HCT116 (cell line): ENCODE results near the gene ART5. TPM values are rescaled to one million over a fixed set of nuclear protein-coding genes. Genes with fewer than 3 reads are reported as not detected.

Experiments
- ATAC-seq: fragments of 200-7000 bp; cut with Tn5 transposase; 2 replicates; pipeline ENCODE4 v1.9.1; 2020; ENCODE audit warnings: mild to moderate bottlenecking, moderate library complexity
- BruUV-seq: library from RNA; stranded (reverse); fragments of 400-500 nt; replicated peaks from 2 replicates; lab custom pipeline; 2021; lab: Mats Ljungman, UMichigan
- CTCF ChIA-PET: fragments of 300-600 bp; sonication (Branson Sonifier 250); formaldehyde crosslinking; loops from one replicate; lab custom pipeline; 2021; ENCODE audit warnings: antibody characterized with exemption; lab: Charles Lee
- POLR2A ChIA-PET: fragments of 300-600, 350-600 bp; sonication (Branson Sonifier 250); formaldehyde crosslinking; loops from one replicate; lab custom pipeline; 2021; ENCODE audit warnings: antibody characterized with exemption; lab: Charles Lee
- RAD21 ChIA-PET, 2 experiments: fragments of 300-600 bp; sonication (Branson Sonifier 250); formaldehyde crosslinking; loops; one replicate each; lab custom pipeline; 2023; ENCODE audit warnings: low total read pairs in 2 of 2; ENCODE audit not compliant: uncharacterized antibody in 2 of 2, unreplicated experiment in 2 of 2, low non-redundant PET in 1 of 2; lab: Charles Lee
- DNase-seq: peaks from one replicate; pipeline ENCODE4 v3.0.0-alpha.2; 2010; ENCODE audit warnings: low read depth, low spot score
- H2AFZ ChIP-seq: fragments of 200-600 bp; shearing (Covaris generic), sonication (generic); 2 replicates; pipeline ENCODE4 v1.6.1; 2017; ENCODE audit warnings: low read depth, mixed run types, mixed read lengths, antibody characterized with exemption, low read length; ENCODE audit not compliant: poor library complexity, severe bottlenecking
- H3K27ac ChIP-seq: 2 replicates; pipeline ENCODE4 v1.5.1; 2012; ENCODE audit warnings: low read depth, low read length
- H3K27me3 ChIP-seq: fragments of 200-600 bp; sonication (generic); 2 replicates; pipeline ENCODE4 v1.6.1; 2016; ENCODE audit warnings: mixed run types, low read length, mixed read lengths; ENCODE audit not compliant: insufficient read depth
- H3K36me3 ChIP-seq, 2 experiments: fragments of 200-500 bp in 1 of 2; fragments of 200-600 bp in 1 of 2; sonication (Bioruptor generic) in 1 of 2; sonication (generic) in 1 of 2; 2 replicates each; pipeline versions ENCODE4 v1.5.1 to v1.6.1; 2014 to 2016; ENCODE audit warnings: low read length in 2 of 2, inconsistent platforms in 1 of 2, mixed read lengths in 1 of 2, mixed run types in 1 of 2; ENCODE audit not compliant: insufficient read depth in 2 of 2, control insufficient read depth in 1 of 2
- H3K4me1 ChIP-seq, 2 experiments: fragments of 200-600 bp in 1 of 2; sonication (generic) in 1 of 2; 2 replicates each; pipeline versions ENCODE4 v1.5.1 to v1.6.1; 2012 to 2017; ENCODE audit warnings: low read length in 2 of 2, inconsistent platforms in 1 of 2, mild to moderate bottlenecking in 1 of 2, mixed read lengths in 1 of 2, mixed run types in 1 of 2, moderate library complexity in 1 of 2; ENCODE audit not compliant: insufficient read depth in 2 of 2, control insufficient read depth in 1 of 2
- H3K4me2 ChIP-seq: fragments of 200-600 bp; sonication (generic); 2 replicates; pipeline ENCODE4 v1.6.1; 2017; ENCODE audit warnings: mixed run types, low read length, mixed read lengths
- H3K4me3 ChIP-seq, 2 experiments: fragments of 200-600 bp in 1 of 2; sonication (generic) in 1 of 2; replicated peaks in 1 of 2; 2 replicates each; pipeline ENCODE4 v1.5.1; 2011 to 2016; ENCODE audit warnings: low read length in 2 of 2, control low read depth in 1 of 2, low read depth in 1 of 2, mild to moderate bottlenecking in 1 of 2, mixed read lengths in 1 of 2, mixed run types in 1 of 2
- H3K79me2 ChIP-seq: fragments of 200-600 bp; sonication (generic); 2 replicates; pipeline ENCODE4 v1.6.1; 2017; ENCODE audit warnings: mild to moderate bottlenecking, mixed run types, low read length, moderate library complexity, mixed read lengths; ENCODE audit not compliant: insufficient read depth
- H3K9ac ChIP-seq: fragments of 200-600 bp; sonication (generic); 2 replicates; pipeline ENCODE4 v1.6.1; 2016; ENCODE audit warnings: low read length, mixed read lengths
- H3K9me2 ChIP-seq: fragments of 200-600 bp; sonication (generic), shearing (Covaris generic); 2 replicates; pipeline ENCODE4 v1.6.1; 2017; ENCODE audit warnings: mixed run types, mild to moderate bottlenecking, moderate library complexity; ENCODE audit not compliant: insufficient read depth
- H3K9me3 ChIP-seq, 2 experiments: fragments of 200-500 bp in 1 of 2; fragments of 200-600 bp in 1 of 2; sonication (Bioruptor generic) in 1 of 2; sonication (generic) in 1 of 2; 2 replicates each; pipeline ENCODE4 v1.6.1; 2014 to 2017; ENCODE audit warnings: low read length in 2 of 2, mixed read lengths in 2 of 2, inconsistent platforms in 1 of 2, low read depth in 1 of 2, mild to moderate bottlenecking in 1 of 2, mixed run types in 1 of 2, moderate library complexity in 1 of 2; ENCODE audit not compliant: control insufficient read depth in 1 of 2, insufficient read depth in 1 of 2
- H4K20me1 ChIP-seq: fragments of 200-600 bp; sonication (generic), shearing (Covaris generic); 2 replicates; pipeline ENCODE4 v1.6.1; 2017; ENCODE audit warnings: mixed run types, mild to moderate bottlenecking, moderate library complexity; ENCODE audit not compliant: insufficient read depth
- ATF3 ChIP-seq: IDR thresholded peaks from 2 replicates; pipeline ENCODE4 v1.6.1; 2012
- CBX3 ChIP-seq: IDR thresholded peaks from 2 replicates; pipeline ENCODE4 v1.6.1; 2012; ENCODE audit warnings: low read depth
- CEBPB ChIP-seq: IDR thresholded peaks from 2 replicates; pipeline ENCODE4 v1.6.1; 2012; ENCODE audit warnings: low read depth
- CTCF ChIP-seq, 3 experiments: fragments of 200-600 bp in 1 of 3; sonication (generic) in 1 of 3; IDR thresholded peaks in 2 of 3; conservative IDR thresholded peaks in 1 of 3; 2 replicates each; pipeline ENCODE4 v1.5.1; 2012 to 2017; ENCODE audit warnings: low read depth in 2 of 3, low read length in 2 of 3, antibody characterized with exemption in 1 of 3, borderline replicate concordance in 1 of 3, control low read depth in 1 of 3, mild to moderate bottlenecking in 1 of 3, mixed read lengths in 1 of 3, mixed run types in 1 of 3, moderate library complexity in 1 of 3; ENCODE audit not compliant: insufficient read depth in 1 of 3
- EZH2 ChIP-seq: fragments of 200-600 bp; sonication (generic); IDR thresholded peaks from 2 replicates; pipeline ENCODE4 v1.6.1; 2017; ENCODE audit warnings: antibody characterized with exemption, mixed run types
- EZH2phosphoT487 ChIP-seq: fragments of 200-600 bp; IDR thresholded peaks from 2 replicates; pipeline ENCODE4 v1.6.1; 2018; ENCODE audit warnings: antibody characterized with exemption, borderline replicate concordance
- FOSL1 ChIP-seq: IDR thresholded peaks from 2 replicates; pipeline ENCODE4 v1.6.1; 2012; ENCODE audit warnings: low read depth
- MAX ChIP-seq: IDR thresholded peaks from 2 replicates; pipeline ENCODE4 v1.6.1; 2012
- POLR2AphosphoS5 ChIP-seq: IDR thresholded peaks from 2 replicates; pipeline ENCODE4 v1.6.1; 2011; ENCODE audit warnings: mild to moderate bottlenecking, low read depth, low read length, moderate library complexity
- REST ChIP-seq: IDR thresholded peaks from 2 replicates; pipeline ENCODE4 v1.6.1; 2012; ENCODE audit warnings: low read depth
- SIN3A ChIP-seq: IDR thresholded peaks from 2 replicates; pipeline ENCODE4 v1.6.1; 2012; ENCODE audit warnings: low read depth
- SP1 ChIP-seq: IDR thresholded peaks from 2 replicates; pipeline ENCODE4 v1.6.1; 2012; ENCODE audit warnings: low read depth
- SRF ChIP-seq: IDR thresholded peaks from 2 replicates; pipeline ENCODE4 v1.6.1; 2012; ENCODE audit warnings: low read depth
- TCF7L2 ChIP-seq: IDR thresholded peaks from 2 replicates; pipeline ENCODE4 v1.7.0; 2011; ENCODE audit warnings: borderline replicate concordance, inconsistent platforms; ENCODE audit not compliant: insufficient read depth, insufficient read length; ENCODE audit errors: extremely low read depth
- ZBTB33 ChIP-seq: IDR thresholded peaks from 2 replicates; pipeline ENCODE4 v1.6.1; 2011; ENCODE audit warnings: mild to moderate bottlenecking, low read length, moderate library complexity; ENCODE audit not compliant: insufficient replicate concordance; ENCODE audit errors: extremely low read depth
- ZFX ChIP-seq: fragments of 450-650 bp; IDR thresholded peaks from 2 replicates; pipeline ENCODE4 v1.6.1; 2017
- ZNF274 ChIP-seq: fragments of 200-500 bp; sonication (Bioruptor generic); IDR thresholded peaks from 2 replicates; pipeline ENCODE4 v1.6.1; 2014; ENCODE audit warnings: mild to moderate bottlenecking, low read depth, low read length, inconsistent platforms
- intact Hi-C: fragments of 100-400 bp; cut with micrococcal nuclease; formaldehyde crosslinking; loops from 2 replicates; pipeline ENCODE4 v1.10.0; 2022
- total RNA-seq: library from RNA; stranded (reverse); gene quantifications from one replicate; pipeline ENCODE4 v1.2.1, GENCODE V29; 2021; ENCODE audit not compliant: unreplicated experiment

The ART5 gene
- total RNA-seq, 1 experiment from 2014 or later = 5.6 TPM

- H3K4me3 ChIP-seq = no peak overlapping the region
- no TSS peak for BruUV-seq
- ChIA-PET POLR2A (no interaction called here), RAD21 (no interaction called here), CTCF (no interaction called here)
- no peak overlapping the region for H3K4me2 ChIP-seq
- no peaks in the 10 kb centered on the region for H3K9me2 ChIP-seq
- H3K27me3 ChIP-seq = no peaks in the 10 kb centered on the region
- no peaks in the 10 kb centered on the region for H3K9me3 ChIP-seq
- H3K27ac ChIP-seq = no peak overlapping the region
- DNase-seq (no peak), ATAC-seq (no peak)
- TF ChIP-seq TCF7L2 = no peak
- no peak for TF ChIP-seq CBX3
- no peak for TF ChIP-seq POLR2AphosphoS5
- TF ChIP-seq ZNF274 = no peak
- no peak for TF ChIP-seq CTCF (IDR thresholded peaks at IDR 0.05 in 2 of 3, conservative IDR thresholded peaks at IDR 0.05 in 1 of 3; ENCODE audit: borderline replicate concordance in 1 of 3, insufficient read depth in 1 of 3, low read depth in 2 of 3, low read length in 2 of 3)
- TF ChIP-seq SP1 = no peak
- TF ChIP-seq ZBTB33 = no peak
- no peak for TF ChIP-seq FOSL1
- no peak for TF ChIP-seq REST
- TF ChIP-seq ATF3 = no peak
- no peak for TF ChIP-seq SRF
- TF ChIP-seq ZFX = no peak
- TF ChIP-seq SIN3A = no peak
- TF ChIP-seq EZH2phosphoT487 = no peak
- no peak for TF ChIP-seq CEBPB
- no peak for TF ChIP-seq MAX
- TF ChIP-seq EZH2 = no peak
- H2AFZ ChIP-seq = no peak overlapping the region
- H3K9ac ChIP-seq = no peak overlapping the region
- no peaks in the 10 kb centered on the region for H4K20me1 ChIP-seq
- H3K36me3 ChIP-seq = no peaks in the 10 kb centered on the region
- H3K4me1 ChIP-seq = no peaks in the 10 kb centered on the region
- H3K79me2 ChIP-seq = no peaks in the 10 kb centered on the region
- intact Hi-C loops = loop anchor here (5.0 to 10.0 kb wide), 2 partner anchors 118 to 151 kb away; no protein-coding TSS in a partner anchor
Measured at GRCh38 chr11:3605771-3606203, 36.0 kb downstream of the ART5 start.
